Colonic mucosa (tissue), 4 donors: Measurements from ENCODE around the gene AUTS2. TPM values are rescaled to one million over a fixed set of nuclear protein-coding genes. Genes with fewer than 3 reads are reported as not detected.

Source experiments
- DNase-seq: peaks from one replicate; pipeline ENCODE4 v3.0.0-alpha.2; 2020
- H3K27ac ChIP-seq: fragments of 200-600 bp; one replicate; pipeline ENCODE4 v1.8.0; 2021
- H3K27me3 ChIP-seq: fragments of 200-600 bp; one replicate; pipeline ENCODE4 v1.8.0; 2021
- H3K36me3 ChIP-seq: fragments of 200-600 bp; one replicate; pipeline ENCODE4 v1.8.0; 2021
- H3K4me1 ChIP-seq: fragments of 200-600 bp; one replicate; pipeline ENCODE4 v1.8.0; 2021; ENCODE audit warnings: mild to moderate bottlenecking
- H3K4me3 ChIP-seq: fragments of 200-600 bp; one replicate; pipeline ENCODE4 v1.8.0; 2021
- H3K9ac ChIP-seq, 2 donors: one replicate each; pipeline ENCODE4 v1.7.0; 2013; ENCODE audit warnings: control low read depth in 2 of 2, low read depth in 2 of 2, low read length in 2 of 2
- H3K9me3 ChIP-seq: fragments of 200-600 bp; one replicate; pipeline ENCODE4 v1.8.0; 2021
- CTCF ChIP-seq: fragments of 200-600 bp; IDR thresholded peaks from one replicate; pipeline ENCODE4 v1.8.0; 2022; ENCODE audit warnings: antibody characterized with exemption, mild to moderate bottlenecking
- intact Hi-C: fragments of 100-400 bp; cut with DNase I; formaldehyde crosslinking; loops from one replicate; pipeline ENCODE4 v1.14.1; 2022
- total RNA-seq, 2 donors: library from RNA; stranded (reverse); fragmentation: NEBNext Ultra II Directional in 1 of 2; extraction: Animal tissue kit (Norgen Biotek cat#: 25700) in 1 of 2; gene quantifications; one replicate each; pipeline ENCODE4 v1.2.1, GENCODE V29; 2021
- donor health status: healthy.
- donor health status: DM: no; HTN: no; CAD: no.
- donor health status: DM: no; HTN: no; CAD: no.

The AUTS2 gene
- total RNA-seq, 2 donors from 2014 or later, result 39.8 to 42.3 TPM

- no peaks in the 10 kb centered on the region for H3K36me3 ChIP-seq
These were observed 1176.8 kb downstream of the AUTS2 start for GRCh38 chr7:70774950-70775527.

GRCh38 chr7:70775570-70776156 lies 1177.4 kb downstream of the AUTS2 start:
- no peak for DNase-seq
- Histone ChIP-seq H3K9ac (no peak overlapping the region), H3K4me3 (no peak overlapping the region), H3K4me1 (no peaks in the 10 kb centered on the region), H3K36me3 (no peaks in the 10 kb centered on the region), H3K9me3 (no peaks in the 10 kb centered on the region), H3K27ac (no peak overlapping the region), H3K27me3 (no peaks in the 10 kb centered on the region)
- intact Hi-C loops, result no loop called here
- TF ChIP-seq CTCF, result no peak

More at GRCh38 chr7:70774950-70775527, 1176.8 kb downstream of the AUTS2 start:
- Histone ChIP-seq H3K27ac (no peak overlapping the region), H3K27me3 (no peaks in the 10 kb centered on the region), H3K9ac (no peak overlapping the region), H3K4me3 (no peak overlapping the region), H3K4me1 (no peaks in the 10 kb centered on the region), H3K9me3 (no peaks in the 10 kb centered on the region)
- intact Hi-C loops, result no loop called here
- no peak for TF ChIP-seq CTCF
- no peak for DNase-seq

GRCh38 chr7:70776627-70777101 lies 1178.4 kb downstream of the AUTS2 start:
- Histone ChIP-seq H3K27me3 (no peaks in the 10 kb centered on the region), H3K36me3 (no peaks in the 10 kb centered on the region), H3K27ac (no peak overlapping the region), H3K4me3 (no peak overlapping the region), H3K9me3 (no peaks in the 10 kb centered on the region), H3K4me1 (no peaks in the 10 kb centered on the region), H3K9ac (no peak overlapping the region)
- TF ChIP-seq CTCF, result no peak
- no peak for DNase-seq
- intact Hi-C loops, result no loop called here

GRCh38 chr7:70777251-70777650 lies 1179.0 kb downstream of the AUTS2 start:
- Histone ChIP-seq H3K9ac (no peak overlapping the region), H3K9me3 (no peaks in the 10 kb centered on the region), H3K4me1 (no peaks in the 10 kb centered on the region), H3K27me3 (no peaks in the 10 kb centered on the region), H3K36me3 (peaks cover 5% of the 10 kb centered on the region), H3K4me3 (no peak overlapping the region), H3K27ac (no peak overlapping the region)
- intact Hi-C loops, result no loop called here
- no peak for TF ChIP-seq CTCF
- DNase-seq, result no peak

GRCh38 chr7:70778585-70778984 lies 1180.3 kb downstream of the AUTS2 start:
- H3K4me1 ChIP-seq, result no peaks in the 10 kb centered on the region
- no peak for DNase-seq
- peaks cover 6% of the 10 kb centered on the region for H3K36me3 ChIP-seq
- H3K27me3 ChIP-seq, result no peaks in the 10 kb centered on the region
- intact Hi-C loops, result no loop called here
- no peak overlapping the region for H3K4me3 ChIP-seq
- H3K9ac ChIP-seq, result no peak overlapping the region
- no peaks in the 10 kb centered on the region for H3K9me3 ChIP-seq
- H3K27ac ChIP-seq, result no peak overlapping the region
- TF ChIP-seq CTCF, result no peak
